Omental fat pad (tissue), 4 donors: ENCODE measurements around the gene KCTD4. TPM values are rescaled to one million over a fixed set of nuclear protein-coding genes. Genes with fewer than 3 reads are reported as not detected.
"Not testable (repeated sequence)": the region's sequence is repeated elsewhere in the genome, so short reads cannot be mapped to it uniquely, and the experiment has no call there.

Experiments used
- ATAC-seq: fragments of 150-250 bp; one replicate; pipeline ENCODE4 v1.9.1; 2016; ENCODE audit warnings: mild to moderate bottlenecking, moderate library complexity; ENCODE audit not compliant: low FRiP score
- DNase-seq: peaks from one replicate; pipeline ENCODE4 v3.0.0-alpha.2; 2019; ENCODE audit warnings: low spot score
- CTCF ChIP-seq, 3 donors: fragments of 450-650 bp; IDR thresholded peaks; one replicate each; pipeline ENCODE4 v1.5.1; 2016 to 2017; ENCODE audit warnings: antibody characterized with exemption in 3 of 3, mild to moderate bottlenecking in 3 of 3, moderate library complexity in 2 of 3
- total RNA-seq, 4 donors: library from RNA; depleted of rRNA; stranded (reverse); fragments of >200 nt; gene quantifications; one replicate each; pipeline ENCODE4 v1.1.0, GENCODE V29; 2016

The KCTD4 gene
- not detected for total RNA-seq

GRCh38 chr13:45200701-45201232, at the start of gene KCTD4:
KCTD4 (minus strand) TSS chr13:45201045; CDS start chr13:45194567, 6,478 bp downstream.
- ATAC-seq: no peak
- DNase-seq: no peak
- TF ChIP-seq CTCF (IDR thresholded peaks at IDR 0.05): no peak

- DNase-seq (no peak), ATAC-seq (no peak)
- TF ChIP-seq CTCF (IDR thresholded peaks at IDR 0.05): no peak
Measured at GRCh38 chr13:45249662-45250061, 48.8 kb upstream of the KCTD4 start.

- DNase-seq, ATAC-seq: not testable (repeated sequence)
Measured at GRCh38 chr13:45244736-45245135, 43.9 kb upstream of the KCTD4 start.

GRCh38 chr13:45243077-45243476, 42.2 kb upstream of the KCTD4 start:
- no peak for DNase-seq
- no peak for TF ChIP-seq CTCF (IDR thresholded peaks at IDR 0.05)
- no peak for ATAC-seq

- ATAC-seq (no peak), DNase-seq (no peak)
- no peak for TF ChIP-seq CTCF (IDR thresholded peaks at IDR 0.05)
Measured at GRCh38 chr13:45242524-45242923, 41.7 kb upstream of the KCTD4 start.

GRCh38 chr13:45242070-45242469, 41.2 kb upstream of the KCTD4 start:
- DNase-seq (no peak), ATAC-seq (peak; percentile 65)
- TF ChIP-seq CTCF (IDR thresholded peaks at IDR 0.05): no peak

GRCh38 chr13:45240143-45240542, 39.3 kb upstream of the KCTD4 start:
- TF ChIP-seq CTCF (IDR thresholded peaks at IDR 0.05): no peak
- ATAC-seq (no peak), DNase-seq (no peak)
